Activated T-cell treated with anti-CD3 and anti-CD28 coated beads for 24 hours (primary cell): ENCODE data around the gene VEZT.
"Not testable (repeated sequence)": the region's sequence is repeated elsewhere in the genome, so short reads cannot be mapped to it uniquely, and the experiment has no call there.

Source experiments
- DNase-seq: peaks from one replicate; pipeline ENCODE4 v3.0.0-alpha.2; 2020; ENCODE audit warnings: low read depth

The VEZT gene

DNA sequence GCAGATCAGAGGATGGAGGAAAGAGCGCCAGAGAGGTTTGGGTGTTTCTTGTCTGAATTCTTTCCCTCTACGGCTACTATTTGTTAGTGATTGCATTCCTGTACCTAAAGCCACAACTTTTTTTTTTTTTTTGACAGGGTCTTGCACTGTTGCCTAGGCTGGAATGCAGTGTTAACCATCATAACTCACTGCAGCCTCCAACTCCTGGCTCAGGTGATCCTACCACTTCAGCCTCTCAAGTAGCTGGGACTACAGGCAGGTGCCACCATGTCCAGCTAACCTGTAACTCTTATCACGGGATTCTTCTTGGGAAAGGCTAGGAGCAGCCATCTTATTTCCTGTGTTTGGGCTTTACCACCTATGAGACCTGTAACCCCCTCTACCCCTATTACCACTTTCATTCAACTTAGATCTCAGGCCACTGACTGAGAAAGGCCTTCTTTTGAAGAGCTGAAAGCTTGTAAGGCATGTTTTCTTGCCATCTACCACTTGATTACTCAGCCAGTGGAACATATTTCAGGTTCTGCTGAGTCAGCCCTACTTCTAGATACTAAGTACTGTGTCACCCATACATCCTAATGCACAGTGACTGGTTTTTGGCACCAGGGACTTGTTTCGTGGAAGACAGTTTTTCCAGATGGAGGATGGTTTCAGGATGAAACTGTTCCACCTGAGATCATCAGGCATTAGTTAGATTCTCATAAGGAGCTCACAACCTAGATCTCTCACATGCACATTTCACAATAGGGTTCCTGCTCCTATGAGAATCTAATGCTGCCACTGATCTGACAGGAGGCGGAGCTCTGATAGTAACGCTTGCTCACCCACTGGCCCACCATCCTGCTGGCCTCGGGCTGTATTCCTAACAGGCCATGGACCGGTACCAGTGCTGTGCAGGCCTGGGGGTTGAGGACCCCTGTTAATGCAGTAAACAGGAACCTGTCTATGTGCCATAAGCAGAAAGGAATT, 6.9 kb downstream of the VEZT start:
- DNase-seq, result no peak

DNA sequence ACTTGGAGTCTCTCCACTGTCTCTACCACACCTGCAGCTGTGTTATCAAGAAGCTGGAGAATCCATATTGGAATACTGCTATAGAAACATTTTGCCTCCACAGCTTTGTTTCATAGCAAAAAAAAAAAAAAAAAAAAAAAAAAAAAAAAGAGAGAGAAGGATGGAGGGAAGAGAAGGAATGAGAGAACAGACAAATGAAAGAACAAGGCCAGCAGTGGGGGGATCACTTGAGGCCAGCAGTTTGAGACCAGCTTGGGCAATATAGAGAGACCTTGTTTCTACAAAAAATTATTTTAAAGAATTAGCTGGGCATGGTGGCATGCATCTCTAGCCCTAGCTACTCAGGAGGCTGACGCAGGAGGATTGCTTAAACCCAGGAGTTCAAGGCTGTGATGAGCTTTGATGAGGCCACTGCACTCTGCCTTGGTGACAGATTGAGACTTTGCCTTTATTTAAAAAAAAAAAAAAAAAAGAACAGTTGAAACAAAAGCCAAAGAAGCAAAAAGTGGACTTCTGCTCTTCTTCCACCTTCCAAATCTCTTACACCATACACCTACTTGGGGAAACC, 8.1 kb downstream of the VEZT start:
- DNase-seq, result no peak

DNA sequence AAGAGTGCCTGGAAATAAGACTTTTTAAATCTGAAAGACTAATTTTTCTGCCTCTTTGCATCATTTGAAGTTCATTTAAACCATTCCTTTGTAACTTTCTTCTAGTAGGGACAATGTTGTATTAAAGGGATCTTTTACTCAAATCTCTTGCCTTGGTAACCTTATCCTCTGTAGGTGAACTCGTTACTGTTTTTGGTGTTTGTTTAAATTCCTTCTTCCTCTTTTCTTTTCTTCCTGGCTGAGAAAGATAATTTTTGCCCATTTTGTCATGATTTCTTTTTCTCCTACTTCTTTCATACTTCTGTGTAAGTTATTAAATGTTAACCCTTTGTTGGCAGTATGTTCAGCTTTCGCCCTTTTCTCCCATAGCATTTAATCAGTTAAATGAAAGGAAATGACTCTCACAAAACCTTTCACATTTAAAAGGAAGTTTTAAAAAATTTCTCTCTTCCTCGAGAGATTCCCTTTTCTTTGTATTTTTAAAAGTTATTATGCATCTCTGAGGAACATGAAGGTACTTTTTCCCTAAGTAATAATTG, 10.3 kb downstream of the VEZT start:
- no peak for DNase-seq

DNA sequence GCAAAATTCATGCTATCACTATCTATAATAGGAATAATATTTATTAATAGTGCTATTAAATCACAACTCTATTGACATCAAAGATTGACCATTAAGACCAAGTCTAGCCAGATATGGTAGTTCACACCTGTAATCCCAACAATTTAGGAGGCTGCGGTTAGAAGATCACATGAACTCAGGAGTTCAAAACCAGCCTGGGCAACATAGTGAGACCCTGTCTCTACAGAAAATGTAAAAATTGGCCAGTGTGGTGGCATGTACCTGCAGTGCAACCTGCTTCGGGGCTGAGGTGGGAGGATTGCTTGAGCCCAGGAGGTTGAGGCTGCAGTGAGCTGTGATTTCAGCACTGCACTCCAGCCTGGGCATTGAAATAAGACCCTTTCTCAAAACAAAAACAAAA, 11.0 kb downstream of the VEZT start:
- no peak for DNase-seq

DNA sequence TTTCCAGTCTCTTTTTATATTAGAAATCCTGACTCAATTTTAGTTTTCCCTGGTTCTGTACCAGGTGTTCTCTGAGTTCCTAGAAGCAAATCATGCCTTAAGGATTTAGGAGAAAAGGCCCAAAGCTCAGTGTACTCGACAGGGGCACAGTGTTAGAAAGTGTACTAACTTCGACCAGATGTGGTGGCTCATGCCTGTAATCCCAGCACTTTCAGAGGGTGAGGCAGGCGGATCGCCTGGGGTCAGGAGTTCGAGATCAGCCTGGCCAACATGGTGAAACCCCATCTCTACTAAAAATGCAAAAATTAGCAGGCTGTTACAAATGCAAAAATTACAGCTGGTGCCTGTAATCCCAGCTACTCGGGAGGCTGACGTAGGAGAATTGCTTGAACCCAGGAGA, 12.0 kb downstream of the VEZT start:
- DNase-seq, result no peak

DNA sequence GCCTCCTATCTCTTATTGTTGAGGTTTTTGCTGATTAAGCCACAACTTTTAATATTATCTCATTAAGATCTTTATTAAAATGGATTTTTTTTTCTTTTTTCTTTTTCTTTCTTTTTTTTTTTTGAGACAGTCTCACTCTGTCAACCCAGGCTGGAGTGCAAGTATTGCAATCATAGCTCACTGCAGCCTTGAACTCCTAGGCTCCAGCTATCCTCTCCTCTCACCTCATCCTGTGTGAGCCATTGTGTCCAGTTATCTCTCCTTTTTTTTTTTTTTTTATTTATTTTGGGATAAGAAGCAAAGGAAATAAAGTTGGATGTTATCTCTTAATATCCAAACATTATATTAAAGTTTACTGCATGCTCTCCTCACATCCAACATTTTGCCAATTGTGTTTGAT, 12.7 kb downstream of the VEZT start:
- no peak for DNase-seq

DNA sequence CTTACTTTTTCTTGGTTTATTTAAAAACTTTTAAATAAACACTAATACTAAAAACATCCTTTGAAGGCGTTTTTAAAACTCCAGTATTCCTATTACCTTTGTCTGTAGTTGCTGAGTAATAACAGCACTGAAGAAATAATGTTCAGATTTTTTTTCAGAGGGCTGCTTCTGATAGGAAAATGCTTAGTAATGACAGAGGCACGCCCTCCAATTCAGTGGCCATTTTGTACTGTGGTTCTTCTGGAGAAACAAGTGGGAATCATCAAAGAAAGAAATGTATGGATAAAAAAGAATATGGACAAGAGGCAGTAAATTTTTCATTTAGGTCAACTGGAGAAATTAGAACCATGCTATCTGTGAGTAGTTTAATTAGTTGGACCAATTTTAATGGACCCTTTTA, 13.6 kb downstream of the VEZT start:
- no peak for DNase-seq

DNA sequence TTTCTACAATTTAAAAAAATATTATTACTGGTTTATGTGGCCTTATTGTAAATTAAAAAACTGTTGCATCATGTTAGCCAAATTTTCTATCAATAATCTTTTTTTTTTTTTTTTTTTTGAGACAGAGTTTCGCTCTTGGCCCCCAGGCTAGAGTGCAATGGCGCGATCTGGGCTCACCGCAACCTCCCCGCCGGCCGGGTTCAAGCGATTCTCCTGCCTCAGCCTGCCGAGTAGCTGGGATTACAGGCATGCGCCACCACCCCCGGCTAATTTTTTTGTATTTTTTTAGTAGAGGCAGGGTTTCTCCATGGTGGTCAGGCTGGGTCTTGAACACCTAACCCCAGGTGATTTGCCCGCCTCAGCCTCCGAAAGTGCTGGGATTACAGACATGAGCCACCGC, 16.6 kb downstream of the VEZT start:
- DNase-seq, result not testable (repeated sequence)

DNA sequence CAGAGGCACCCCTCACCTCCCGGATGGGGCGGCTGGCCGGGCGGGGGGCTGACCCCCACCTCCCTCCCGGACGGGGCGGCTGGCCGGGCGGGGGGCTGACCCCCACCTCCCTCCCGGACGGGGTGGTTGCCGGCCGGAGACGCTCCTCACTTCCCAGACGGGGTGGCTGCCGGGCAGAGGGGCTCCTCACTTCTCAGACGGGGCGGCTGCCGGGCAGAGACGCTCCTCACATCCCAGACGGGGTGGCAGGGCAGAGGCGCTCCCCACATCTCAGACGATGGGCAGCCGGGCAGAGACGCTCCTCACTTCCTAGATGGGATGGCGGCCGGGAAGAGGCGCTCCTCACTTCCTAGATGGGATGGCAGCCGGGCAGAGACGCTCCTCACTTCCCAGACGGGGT, 18.0 kb downstream of the VEZT start:
- not testable (repeated sequence) for DNase-seq

DNA sequence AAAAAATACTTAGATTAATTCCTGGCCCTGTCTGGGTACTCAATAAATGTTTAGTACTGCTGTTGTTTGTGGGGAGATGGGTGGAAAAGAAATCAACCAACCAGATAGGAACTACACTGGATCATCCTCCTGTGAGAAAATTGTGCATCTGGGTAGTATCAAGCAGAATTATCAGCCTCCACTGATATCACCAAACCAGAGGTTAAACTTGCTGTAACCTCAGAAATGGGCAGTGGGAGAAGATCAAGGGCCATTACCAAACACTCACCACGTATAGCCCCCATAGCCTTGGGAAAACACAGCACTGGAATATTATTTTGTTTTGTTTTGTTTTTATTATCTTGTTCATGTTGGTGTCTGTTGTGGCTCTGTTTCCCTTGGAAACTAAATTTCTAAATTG, 19.7 kb downstream of the VEZT start:
- no peak for DNase-seq

DNA sequence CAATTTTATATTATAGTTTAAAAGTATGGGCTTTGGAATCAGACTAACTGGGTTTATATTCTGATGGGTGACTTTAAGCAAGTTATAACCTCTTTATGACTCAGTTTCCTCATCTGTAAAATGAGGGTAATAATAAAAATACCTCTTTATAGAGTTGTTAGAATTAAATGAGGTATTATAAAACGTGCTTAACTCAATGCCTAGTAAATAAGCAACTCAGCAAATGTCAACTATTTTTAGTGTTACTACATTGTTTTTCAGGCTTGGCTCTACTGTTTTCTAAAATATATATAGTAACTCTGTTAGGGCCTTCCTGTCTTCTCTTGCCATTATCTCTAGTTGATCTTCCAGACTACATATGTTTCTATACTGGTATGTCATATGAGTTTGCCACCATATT, 20.5 kb downstream of the VEZT start:
- no peak for DNase-seq

DNA sequence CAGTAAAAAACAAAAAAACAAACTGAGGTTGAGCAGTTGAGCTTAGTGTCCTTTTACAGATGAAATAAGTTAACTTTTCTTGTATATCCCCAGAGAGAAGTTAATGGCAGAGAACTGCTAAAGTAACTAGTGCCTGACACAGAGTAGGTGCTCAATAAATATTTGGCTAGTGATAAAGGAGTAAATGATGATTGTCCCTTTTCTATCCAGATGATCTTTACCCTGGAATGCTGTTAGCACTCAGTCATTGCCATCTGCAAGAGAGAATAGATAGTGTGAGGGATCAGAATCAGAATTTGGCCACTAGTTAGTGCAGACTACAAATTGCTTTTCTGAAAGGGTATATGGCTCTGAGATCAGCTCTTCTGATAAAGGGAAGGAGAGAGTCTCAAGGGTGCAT, 21.6 kb downstream of the VEZT start:
- no peak for DNase-seq

DNA sequence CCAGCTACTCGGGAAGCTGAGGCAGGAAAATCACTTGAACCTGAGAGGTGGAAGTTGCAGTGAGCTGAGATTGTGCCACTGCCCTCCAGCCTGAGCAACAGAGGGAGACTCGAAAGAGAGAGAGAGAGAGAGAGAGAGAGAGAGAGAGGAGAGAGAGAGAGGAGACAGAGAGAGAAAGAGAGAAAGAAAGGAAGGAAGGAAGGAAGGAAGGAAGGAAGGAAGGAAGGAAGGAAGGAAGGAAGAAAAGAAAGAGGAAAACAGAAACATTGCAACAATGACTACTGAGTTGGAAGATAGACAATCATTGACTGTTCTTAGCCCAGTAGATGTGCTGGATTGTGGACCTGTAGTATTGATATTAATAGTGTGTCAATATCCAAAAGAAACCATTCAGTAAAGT, 22.2 kb downstream of the VEZT start:
- not testable (repeated sequence) for DNase-seq

DNA sequence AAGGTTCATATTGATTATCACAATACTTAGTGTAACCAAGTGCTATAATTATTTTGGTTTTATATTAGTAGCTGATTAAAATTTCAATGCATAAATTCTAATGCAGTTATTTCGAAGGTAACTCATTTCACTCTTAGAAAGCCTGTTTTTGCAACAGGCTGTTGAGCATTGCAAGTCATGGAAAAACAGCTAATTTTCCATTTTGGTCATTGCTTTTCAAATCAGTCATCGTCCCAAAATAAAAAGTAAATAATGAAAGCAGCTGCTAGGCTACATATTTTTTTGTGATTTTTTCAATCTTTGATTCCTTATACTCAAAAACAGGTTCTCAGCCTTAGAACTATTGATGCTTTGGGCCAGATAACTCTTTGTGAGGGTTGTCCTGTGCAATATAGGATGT, 22.9 kb downstream of the VEZT start:
- no peak for DNase-seq

DNA sequence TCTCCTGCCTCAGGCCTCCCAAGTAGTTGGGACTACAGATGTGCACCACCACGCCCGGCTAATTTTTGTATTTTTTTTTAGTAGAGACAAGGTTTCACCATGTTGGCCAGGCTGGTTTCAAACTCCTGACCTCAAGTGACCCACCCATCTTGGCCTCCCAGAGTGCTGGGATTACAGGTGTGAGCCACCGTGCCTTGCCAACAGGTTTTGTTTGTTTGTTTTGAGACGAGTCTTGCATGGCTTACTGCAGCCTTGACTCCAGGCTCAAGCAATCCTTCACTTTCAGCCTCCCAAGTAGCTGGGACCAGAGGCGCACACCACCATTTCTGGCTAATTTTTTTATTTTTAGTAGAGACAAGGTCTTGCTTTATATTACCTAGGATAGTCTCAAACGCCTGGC, 23.5 kb downstream of the VEZT start:
- DNase-seq, result not testable (repeated sequence)

DNA sequence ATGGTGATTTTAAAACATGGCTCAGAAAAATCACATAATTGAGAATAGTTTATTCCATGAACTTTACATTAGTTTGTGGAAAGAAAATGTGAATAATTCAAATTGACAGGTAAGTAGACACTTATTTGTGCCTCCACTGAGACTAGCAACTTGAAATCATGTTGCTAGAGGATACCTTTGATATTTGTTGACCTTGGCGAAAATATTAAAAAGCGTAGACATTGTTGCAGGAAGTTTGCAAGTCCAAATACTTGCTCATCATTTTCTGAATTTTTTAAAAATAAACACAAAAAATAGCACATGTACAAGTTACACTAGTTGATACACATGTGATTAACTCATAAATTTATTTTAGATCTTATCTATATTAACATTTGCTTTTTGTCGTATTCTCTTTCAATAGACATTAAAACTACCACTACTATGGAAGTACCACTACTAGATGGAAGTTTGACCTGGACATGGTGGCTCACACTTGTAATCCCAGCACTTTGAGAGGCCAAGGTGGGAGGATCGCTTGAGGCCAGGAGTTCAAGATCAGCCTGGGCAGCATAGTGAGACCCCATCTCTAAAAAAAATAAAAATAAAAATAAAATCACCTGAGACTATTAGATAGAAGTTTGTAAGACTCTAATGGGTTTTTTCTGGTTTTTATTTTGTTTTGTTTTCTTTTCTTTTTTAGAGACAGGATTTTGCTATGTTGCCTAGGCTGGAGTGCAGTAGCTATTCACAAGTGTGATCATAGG, 24.3 kb downstream of the VEZT start:
- DNase-seq, result no peak

DNA sequence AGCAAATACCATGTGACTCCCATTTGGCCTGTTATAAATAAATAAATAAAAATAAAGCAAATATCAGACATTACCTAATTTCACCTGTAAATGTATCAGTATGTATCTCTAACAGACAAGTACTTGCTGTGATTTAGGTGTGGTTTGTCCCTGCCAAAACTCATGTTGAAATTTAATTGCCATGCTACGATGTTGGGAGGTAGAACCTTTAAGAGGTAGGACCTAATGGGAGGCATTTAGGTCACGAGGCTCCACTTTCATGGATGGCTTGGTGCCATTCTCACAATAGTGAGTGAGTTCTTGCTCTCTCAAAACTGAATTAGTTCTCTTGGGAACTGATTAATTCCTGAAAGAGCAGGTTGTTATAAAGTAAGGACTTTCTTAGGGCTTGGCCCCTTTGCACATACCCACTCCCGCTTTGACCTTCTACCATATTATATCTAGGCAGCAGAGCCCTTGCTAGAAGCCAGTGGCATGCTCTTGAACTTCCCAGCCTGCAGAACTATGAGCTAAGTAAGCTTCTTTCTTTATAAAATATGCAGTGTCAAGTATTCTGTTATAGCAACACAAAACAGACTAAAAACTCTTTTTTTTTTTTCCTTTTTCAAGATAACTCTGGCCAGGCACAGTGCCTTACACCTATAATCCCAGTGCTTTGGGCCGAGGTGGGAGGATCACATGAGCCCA, 26.0 kb downstream of the VEZT start:
- no peak for DNase-seq

DNA sequence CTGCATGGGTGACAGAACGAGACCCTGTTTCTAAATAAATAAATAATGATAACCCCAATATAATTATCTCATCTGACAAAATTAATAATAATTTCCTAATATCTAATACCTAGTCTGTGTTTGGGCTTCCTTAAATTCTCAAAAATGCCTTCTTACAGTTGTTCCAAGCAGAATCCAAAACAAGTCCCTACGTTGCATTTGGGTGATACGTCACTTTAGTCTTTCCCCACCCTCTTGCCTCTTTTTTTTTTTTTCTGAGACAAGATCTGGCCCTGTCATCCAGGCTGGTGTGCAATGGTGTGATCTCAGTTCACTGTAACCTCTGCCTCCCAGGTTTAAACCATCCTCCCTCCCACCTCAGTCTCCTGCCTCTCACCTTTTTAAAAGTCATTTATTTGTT, 26.7 kb downstream of the VEZT start:
- no peak for DNase-seq

DNA sequence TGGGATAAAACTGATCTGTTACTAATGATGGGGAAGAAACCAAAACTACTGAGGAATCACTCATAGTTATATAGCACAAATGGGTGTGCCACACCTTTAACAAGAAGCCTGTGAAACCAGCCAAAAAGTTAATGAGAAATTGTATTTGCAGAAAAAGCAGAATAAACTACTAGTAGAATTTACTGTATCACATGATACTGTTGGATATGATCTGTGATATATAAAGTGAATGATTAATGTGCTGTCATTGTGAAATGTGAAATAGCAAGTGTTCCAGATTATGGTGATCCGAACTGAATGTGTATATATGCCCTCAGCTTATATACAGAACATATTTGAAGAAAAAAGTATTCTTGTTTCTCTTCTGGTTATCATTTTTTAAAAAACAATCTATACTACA, 30.5 kb downstream of the VEZT start:
- no peak for DNase-seq

DNA sequence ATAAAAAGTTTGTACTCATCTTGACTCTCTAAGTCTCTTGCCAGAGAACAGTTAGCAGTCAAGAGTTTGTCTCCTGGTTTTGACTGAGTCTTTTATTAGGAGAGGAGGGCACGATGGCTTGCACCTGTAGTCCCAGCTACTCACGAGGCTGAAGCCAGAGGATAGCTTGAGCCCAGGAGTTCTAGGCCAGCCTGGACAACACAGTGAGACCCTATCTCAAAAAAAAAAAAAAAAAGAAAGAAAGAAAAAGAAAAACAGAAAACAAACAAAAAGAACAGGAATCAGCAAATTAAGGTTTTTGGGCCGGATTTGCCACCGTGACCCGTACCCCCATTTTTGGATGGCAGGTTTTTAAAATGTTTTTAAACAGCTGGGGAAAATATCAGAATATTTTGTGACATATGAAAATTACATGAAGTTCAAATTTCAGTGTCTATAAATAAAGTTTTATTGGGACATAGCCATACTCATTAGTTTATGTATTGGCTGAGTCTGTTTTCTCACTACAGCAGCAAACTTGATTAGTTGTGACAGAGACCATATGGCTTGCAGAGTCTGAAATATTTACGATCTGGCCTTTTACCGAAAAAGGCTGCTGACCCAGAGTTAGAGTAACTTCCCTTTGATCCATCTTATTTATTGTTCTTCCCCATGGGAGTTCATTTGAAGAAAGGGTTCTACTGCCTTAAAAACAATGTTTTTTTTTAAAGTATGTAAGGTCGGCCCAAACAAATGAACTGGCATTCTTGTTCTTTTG, 31.2 kb downstream of the VEZT start:
- no peak for DNase-seq

DNA sequence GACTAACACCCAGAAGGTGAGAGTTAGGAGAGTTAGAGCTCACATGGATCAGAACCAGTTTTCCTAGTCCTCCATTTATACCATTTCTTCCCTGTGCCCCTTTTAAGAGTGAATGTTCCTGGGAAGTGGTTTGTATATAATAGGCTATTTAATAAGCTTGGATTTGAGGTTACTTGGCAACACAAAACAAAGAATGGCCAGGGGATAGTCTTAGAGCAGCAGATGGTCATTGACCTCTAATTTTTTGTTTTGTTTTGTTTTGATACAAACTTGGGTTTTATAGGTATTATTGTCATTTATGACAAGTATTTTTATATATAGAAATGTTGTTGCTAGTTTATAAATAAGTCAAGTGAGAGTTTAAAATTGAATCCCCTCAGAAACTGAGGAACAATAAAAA, 35.8 kb downstream of the VEZT start:
- no peak for DNase-seq
